Mesendoderm (in vitro differentiated cells): ENCODE results near the gene IGFBP1.

ENCODE experiments used
- DNase-seq: peaks from one replicate; pipeline ENCODE4 v3.0.0; 2013
- H2AK5ac ChIP-seq: 2 replicates; pipeline ENCODE4 v1.6.1; 2013; ENCODE audit warnings: low read length, inconsistent platforms
- H2BK120ac ChIP-seq: 2 replicates; pipeline ENCODE4 v1.6.1; 2013; ENCODE audit warnings: low read depth, mild to moderate bottlenecking, low read length, moderate library complexity, mixed read lengths
- H2BK15ac ChIP-seq: replicated peaks from 2 replicates; pipeline ENCODE4 v1.6.1; 2013; ENCODE audit warnings: low read depth, mild to moderate bottlenecking, moderate library complexity
- H2BK5ac ChIP-seq: 2 replicates; pipeline ENCODE4 v1.6.1; 2013; ENCODE audit warnings: low read length, inconsistent platforms
- H3K18ac ChIP-seq: 2 replicates; pipeline ENCODE4 v1.6.1; 2013; ENCODE audit warnings: mild to moderate bottlenecking, low read length, mixed read lengths
- H3K23ac ChIP-seq: one replicate; pipeline ENCODE4 v1.6.1; 2013; ENCODE audit warnings: low read length
- H3K27ac ChIP-seq: 2 replicates; pipeline ENCODE4 v1.5.1; 2013; ENCODE audit warnings: low read depth, mild to moderate bottlenecking, inconsistent platforms, low read length, moderate library complexity
- H3K27me3 ChIP-seq: 2 replicates; pipeline ENCODE4 v1.6.1; 2013; ENCODE audit warnings: low read length, control low read depth, mild to moderate bottlenecking, inconsistent platforms; ENCODE audit not compliant: insufficient read depth, poor library complexity
- H3K36me3 ChIP-seq: 2 replicates; pipeline ENCODE4 v1.6.1; 2013; ENCODE audit warnings: low read length, inconsistent platforms; ENCODE audit not compliant: control insufficient read depth, insufficient read depth
- H3K4ac ChIP-seq: one replicate; pipeline ENCODE4 v1.6.1; 2013; ENCODE audit warnings: low read depth, mild to moderate bottlenecking, low read length, moderate library complexity
- H3K4me1 ChIP-seq: 2 replicates; pipeline ENCODE4 v1.6.1; 2013; ENCODE audit warnings: low read depth, low read length, inconsistent platforms; ENCODE audit not compliant: control insufficient read depth
- H3K4me2 ChIP-seq: 2 replicates; pipeline ENCODE4 v1.6.1; 2013; ENCODE audit warnings: low read length
- H3K4me3 ChIP-seq: 2 replicates; pipeline ENCODE4 v1.5.1; 2013; ENCODE audit warnings: mild to moderate bottlenecking, low read length
- H3K56ac ChIP-seq: one replicate; pipeline ENCODE4 v1.6.1; 2013; ENCODE audit warnings: low read length
- H3K79me1 ChIP-seq: 2 replicates; pipeline ENCODE4 v1.6.1; 2013; ENCODE audit warnings: low read length, inconsistent platforms
- H3K79me2 ChIP-seq: 2 replicates; pipeline ENCODE4 v1.6.1; 2013; ENCODE audit warnings: mild to moderate bottlenecking, low read length; ENCODE audit not compliant: control insufficient read depth, insufficient read depth
- H3K9ac ChIP-seq: 2 replicates; pipeline ENCODE4 v1.6.1; 2013; ENCODE audit warnings: low read length, inconsistent platforms
- H4K5ac ChIP-seq: one replicate; pipeline ENCODE4 v1.6.1; 2013; ENCODE audit warnings: low read length
- H4K8ac ChIP-seq: one replicate; pipeline ENCODE4 v1.6.1; 2013; ENCODE audit warnings: low read depth, mild to moderate bottlenecking, control low read depth, low read length, moderate library complexity
- WGBS: extraction: QIAGEN DNeasy Blood & Tissue Kit; methylation state at CpG from one replicate; pipeline ENCODE4 v1.1.7; 2013; ENCODE audit warnings: low lambda C conversion rate, missing lambda C conversion rate; ENCODE audit not compliant: insufficient coverage; ENCODE audit errors: extremely low coverage; 5-methylcytosine and 5-hydroxymethylcytosine counted together

Gene IGFBP1

GRCh38 chr7:45898222-45898621, 9.9 kb downstream of the IGFBP1 start:
- H4K8ac ChIP-seq = no peak overlapping the region
- no peak overlapping the region for H3K56ac ChIP-seq
- no peaks in the 10 kb centered on the region for H3K79me2 ChIP-seq
- no peak overlapping the region for H3K4ac ChIP-seq
- WGBS = no CpG with 5 or more reads among the region's 2 CpGs
- H2BK120ac ChIP-seq = no peak overlapping the region
- H3K27me3 ChIP-seq = no peaks in the 10 kb centered on the region
- no peaks in the 10 kb centered on the region for H3K79me1 ChIP-seq
- H2BK5ac ChIP-seq = no peak overlapping the region
- H2BK15ac ChIP-seq = no peak overlapping the region
- H3K4me1 ChIP-seq = no peaks in the 10 kb centered on the region
- H2AK5ac ChIP-seq = no peak overlapping the region
- H3K4me2 ChIP-seq = no peak overlapping the region
- no peak overlapping the region for H3K23ac ChIP-seq
- no peak overlapping the region for H3K4me3 ChIP-seq
- DNase-seq = no peak
- H4K5ac ChIP-seq = no peak overlapping the region
- no peak overlapping the region for H3K27ac ChIP-seq
- no peak overlapping the region for H3K9ac ChIP-seq
- no peak overlapping the region for H3K18ac ChIP-seq
- no peaks in the 10 kb centered on the region for H3K36me3 ChIP-seq

DNA sequence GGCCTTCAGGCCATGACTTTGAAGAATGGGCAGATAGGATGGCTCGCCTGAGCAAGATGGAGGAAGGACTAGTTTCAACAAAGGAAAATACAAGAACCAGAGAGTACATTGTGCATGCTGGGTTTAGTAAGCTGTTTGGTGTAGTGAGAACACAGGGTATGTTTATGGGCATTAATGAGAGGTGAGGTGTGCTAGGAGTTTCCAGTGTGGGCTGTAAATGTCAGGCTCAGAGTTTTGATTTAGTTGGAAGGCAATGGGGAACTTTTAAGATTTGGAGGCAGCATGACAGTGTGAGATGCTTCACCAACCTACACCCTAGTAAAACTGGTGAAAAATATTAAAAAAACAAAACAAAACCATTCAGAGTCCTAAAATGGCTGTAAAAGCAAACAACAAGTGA, 13.3 kb downstream of the IGFBP1 start:
- no peak overlapping the region for H4K8ac ChIP-seq
- no peak overlapping the region for H2AK5ac ChIP-seq
- no peaks in the 10 kb centered on the region for H3K4me1 ChIP-seq
- H3K27me3 ChIP-seq = no peaks in the 10 kb centered on the region
- no peaks in the 10 kb centered on the region for H3K79me2 ChIP-seq
- H2BK120ac ChIP-seq = no peak overlapping the region
- H4K5ac ChIP-seq = no peak overlapping the region
- no peak overlapping the region for H3K27ac ChIP-seq
- no peak overlapping the region for H3K23ac ChIP-seq
- no peak overlapping the region for H3K18ac ChIP-seq
- H3K4me2 ChIP-seq = no peak overlapping the region
- H2BK15ac ChIP-seq = no peak overlapping the region
- no peak overlapping the region for H3K9ac ChIP-seq
- H3K79me1 ChIP-seq = no peaks in the 10 kb centered on the region
- no peak overlapping the region for H3K56ac ChIP-seq
- DNase-seq = no peak
- H3K4ac ChIP-seq = no peak overlapping the region
- H2BK5ac ChIP-seq = no peak overlapping the region
- no CpG with 5 or more reads among the region's 1 CpG for WGBS
- H3K36me3 ChIP-seq = no peaks in the 10 kb centered on the region
- no peak overlapping the region for H3K4me3 ChIP-seq

- H3K27ac ChIP-seq = no peak overlapping the region
- no peaks in the 10 kb centered on the region for H3K79me1 ChIP-seq
- WGBS = no CpG with 5 or more reads among the region's 1 CpG
- no peak overlapping the region for H2BK120ac ChIP-seq
- no peaks in the 10 kb centered on the region for H3K36me3 ChIP-seq
- no peak overlapping the region for H4K5ac ChIP-seq
- H3K79me2 ChIP-seq = no peaks in the 10 kb centered on the region
- H3K4me3 ChIP-seq = no peak overlapping the region
- H3K23ac ChIP-seq = no peak overlapping the region
- H3K9ac ChIP-seq = no peak overlapping the region
- no peak overlapping the region for H2BK15ac ChIP-seq
- no peak overlapping the region for H3K4me2 ChIP-seq
- no peak overlapping the region for H3K18ac ChIP-seq
- H3K27me3 ChIP-seq = no peaks in the 10 kb centered on the region
- no peak overlapping the region for H4K8ac ChIP-seq
- no peak overlapping the region for H2BK5ac ChIP-seq
- no peaks in the 10 kb centered on the region for H3K4me1 ChIP-seq
- no peak for DNase-seq
- no peak overlapping the region for H3K56ac ChIP-seq
- H3K4ac ChIP-seq = no peak overlapping the region
- no peak overlapping the region for H2AK5ac ChIP-seq
These were observed 14.5 kb downstream of the IGFBP1 start for GRCh38 chr7:45902820-45903219.

DNA sequence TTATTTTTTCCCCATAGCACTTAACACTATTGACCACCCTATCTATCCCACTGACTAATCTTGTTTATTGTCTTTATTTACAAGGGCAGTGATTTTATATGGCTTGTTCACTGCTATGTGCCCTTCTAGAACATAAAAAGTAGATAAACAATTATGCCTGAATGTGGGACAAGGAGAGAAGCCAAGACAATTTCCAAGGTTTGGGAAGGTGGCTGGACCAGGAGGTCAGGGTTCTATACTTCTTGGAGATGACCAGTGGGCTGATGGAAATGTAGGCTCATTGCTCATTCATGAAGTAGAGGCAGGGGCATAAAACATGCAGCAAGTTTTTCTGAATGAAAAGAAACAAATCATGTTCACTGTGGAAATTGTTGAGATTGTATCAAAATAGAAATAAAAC, 21.3 kb downstream of the IGFBP1 start:
- Histone ChIP-seq H3K4me2 (no peak overlapping the region), H3K56ac (no peak overlapping the region), H2AK5ac (no peak overlapping the region), H3K9ac (no peak overlapping the region), H4K5ac (no peak overlapping the region), H3K23ac (no peak overlapping the region), H2BK120ac (no peak overlapping the region), H3K36me3 (no peaks in the 10 kb centered on the region), H4K8ac (no peak overlapping the region), H3K27me3 (no peaks in the 10 kb centered on the region), H2BK15ac (no peak overlapping the region), H3K79me1 (no peaks in the 10 kb centered on the region), H3K4ac (no peak overlapping the region), H3K18ac (no peak overlapping the region), H2BK5ac (no peak overlapping the region), H3K27ac (no peak overlapping the region), H3K4me1 (no peaks in the 10 kb centered on the region), H3K4me3 (no peak overlapping the region), H3K79me2 (no peaks in the 10 kb centered on the region)
- DNase-seq = no peak

DNA sequence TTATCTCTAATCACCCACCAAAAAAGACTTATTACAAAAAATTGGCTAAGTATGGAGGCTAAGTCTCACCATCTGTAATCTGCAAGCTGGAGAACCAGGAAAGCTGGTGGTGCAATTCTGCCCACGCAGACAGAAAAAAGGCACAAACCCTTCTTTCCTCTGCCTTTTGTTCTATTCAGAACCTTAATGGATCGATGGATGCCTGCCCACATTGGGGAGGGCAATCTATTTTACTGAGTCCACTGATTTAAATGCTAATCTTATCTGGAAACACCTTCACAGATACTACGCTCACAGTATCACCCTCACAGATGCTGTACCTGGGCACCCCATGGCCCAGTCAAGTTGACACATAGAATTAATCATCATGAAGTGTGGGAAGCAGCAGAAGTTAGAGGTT, 22.6 kb downstream of the IGFBP1 start:
- no peak overlapping the region for H2BK120ac ChIP-seq
- no peak overlapping the region for H3K9ac ChIP-seq
- H3K4me2 ChIP-seq = no peak overlapping the region
- no peak overlapping the region for H3K4me3 ChIP-seq
- H3K56ac ChIP-seq = no peak overlapping the region
- no peaks in the 10 kb centered on the region for H3K27me3 ChIP-seq
- H2BK5ac ChIP-seq = no peak overlapping the region
- no peaks in the 10 kb centered on the region for H3K79me1 ChIP-seq
- H3K27ac ChIP-seq = no peak overlapping the region
- no peak overlapping the region for H4K5ac ChIP-seq
- H2AK5ac ChIP-seq = no peak overlapping the region
- no peak overlapping the region for H4K8ac ChIP-seq
- no peaks in the 10 kb centered on the region for H3K36me3 ChIP-seq
- H3K18ac ChIP-seq = no peak overlapping the region
- no peak overlapping the region for H3K4ac ChIP-seq
- WGBS = no CpG with 5 or more reads among the region's 3 CpGs
- DNase-seq = no peak
- H3K79me2 ChIP-seq = no peaks in the 10 kb centered on the region
- no peaks in the 10 kb centered on the region for H3K4me1 ChIP-seq
- no peak overlapping the region for H2BK15ac ChIP-seq
- H3K23ac ChIP-seq = no peak overlapping the region

DNA sequence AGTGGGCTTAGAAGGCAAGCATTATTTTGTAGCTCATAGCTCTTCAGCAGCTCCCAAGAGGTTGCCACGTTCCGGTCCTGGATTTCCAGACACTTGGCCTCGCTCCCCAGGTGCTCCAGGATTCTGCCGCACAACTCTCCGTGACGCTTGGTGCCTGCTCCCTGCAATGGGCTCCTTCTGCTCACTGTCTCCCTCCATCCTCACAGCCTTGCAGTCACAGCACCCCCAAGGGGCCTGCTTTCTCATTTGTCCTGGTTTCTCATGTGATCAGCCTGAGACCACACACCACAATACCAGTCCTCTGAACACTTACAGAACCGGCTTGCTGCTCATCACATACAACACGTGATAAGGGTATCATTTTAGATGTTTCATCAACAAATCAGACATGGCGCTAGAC, 23.0 kb downstream of the IGFBP1 start:
- Histone ChIP-seq H3K23ac (no peak overlapping the region), H3K18ac (no peak overlapping the region), H2BK15ac (no peak overlapping the region), H3K4me2 (no peak overlapping the region), H3K79me2 (no peaks in the 10 kb centered on the region), H2BK5ac (no peak overlapping the region), H3K56ac (no peak overlapping the region), H4K8ac (no peak overlapping the region), H3K4me1 (no peaks in the 10 kb centered on the region), H3K79me1 (no peaks in the 10 kb centered on the region), H3K27ac (no peak overlapping the region), H3K4me3 (no peak overlapping the region), H3K27me3 (no peaks in the 10 kb centered on the region), H4K5ac (no peak overlapping the region), H3K4ac (no peak overlapping the region), H3K9ac (no peak overlapping the region), H2BK120ac (no peak overlapping the region), H3K36me3 (no peaks in the 10 kb centered on the region), H2AK5ac (no peak overlapping the region)
- DNase-seq = no peak
- no CpG with 5 or more reads among the region's 9 CpGs for WGBS
